ENCODE data around the gene ZFP1. TPM values are rescaled to one million over a fixed set of nuclear protein-coding genes. Genes with fewer than 3 reads are reported as not detected.
A peak's percentile ranks its signal among the peaks of the same experiment; 100 is the strongest.

ZFP1 gene
- total RNA-seq, 2 donors from 2014 or later: 10.4 to 13.3 TPM

GRCh38 chr16:75130150-75130771, 18.1 kb upstream of the ZFP1 start:
- no peak overlapping the region for H3K4me3 Mint-ChIP-seq
- H3K9me3 Mint-ChIP-seq: peaks cover 24% of the 10 kb centered on the region
- no peak overlapping the region for H3K27ac Mint-ChIP-seq
- peaks cover 23% of the 10 kb centered on the region for H3K9me3 ChIP-seq (ENCODE audit: control insufficient read depth, low read length)
- H3K9ac ChIP-seq (ENCODE audit: extremely low read depth, low read length, poor library complexity, severe bottlenecking): no peak overlapping the region
- WGBS, 2 experiments (ENCODE audit: insufficient coverage in 1 of 2, insufficient read length in 1 of 2): 88% methylated on average over 7 to 8 of the region's 9 CpGs
- DNase-seq: peak; percentile 65
- H3K27me3 Mint-ChIP-seq (ENCODE audit: insufficient read depth): no peaks in the 10 kb centered on the region
- no peaks in the 10 kb centered on the region for H3K36me3 ChIP-seq (ENCODE audit: control insufficient read depth, insufficient read depth, low read length)
- peaks cover 4% of the 10 kb centered on the region for H3K36me3 Mint-ChIP-seq (ENCODE audit: low read depth)
- H3K4me3 ChIP-seq (ENCODE audit: low read length): no peak overlapping the region
- no peak overlapping the region for H3K27ac ChIP-seq (ENCODE audit: low read depth, low read length)
- H3K4me1 ChIP-seq (ENCODE audit: control insufficient read depth, insufficient read depth, low read length): no peaks in the 10 kb centered on the region
- no peaks in the 10 kb centered on the region for H3K27me3 ChIP-seq (ENCODE audit: control insufficient read depth, insufficient read depth, low read length, poor library complexity, severe bottlenecking)
- no peaks in the 10 kb centered on the region for H3K4me1 Mint-ChIP-seq
- TF ChIP-seq CTCF (conservative IDR thresholded peaks at IDR 0.05): peak; percentile 41

GRCh38 chr16:75131081-75131480, 17.2 kb upstream of the ZFP1 start:
- DNase-seq: peak; percentile 70
- H3K4me1 Mint-ChIP-seq: no peaks in the 10 kb centered on the region
- Histone ChIP-seq H3K27me3 (ENCODE audit: control insufficient read depth, insufficient read depth, low read length, poor library complexity, severe bottlenecking) (no peaks in the 10 kb centered on the region), H3K9ac (ENCODE audit: extremely low read depth, low read length, poor library complexity, severe bottlenecking) (no peak overlapping the region), H3K36me3 (ENCODE audit: control insufficient read depth, insufficient read depth, low read length) (no peaks in the 10 kb centered on the region), H3K9me3 (ENCODE audit: control insufficient read depth, low read length) (peaks cover 23% of the 10 kb centered on the region), H3K27ac (ENCODE audit: low read depth, low read length) (no peak overlapping the region), H3K4me3 (ENCODE audit: low read length) (no peak overlapping the region), H3K4me1 (ENCODE audit: control insufficient read depth, insufficient read depth, low read length) (no peaks in the 10 kb centered on the region)
- 68 to 78% methylated on average over 6 of the region's 7 CpGs for WGBS, 2 experiments (ENCODE audit: insufficient coverage in 1 of 2, insufficient read length in 1 of 2)
- H3K4me3 Mint-ChIP-seq: no peak overlapping the region
- peaks cover 4% of the 10 kb centered on the region for H3K36me3 Mint-ChIP-seq (ENCODE audit: low read depth)
- no peak for TF ChIP-seq CTCF (conservative IDR thresholded peaks at IDR 0.05)
- no peaks in the 10 kb centered on the region for H3K27me3 Mint-ChIP-seq (ENCODE audit: insufficient read depth)
- H3K27ac Mint-ChIP-seq: no peak overlapping the region
- peaks cover 21% of the 10 kb centered on the region for H3K9me3 Mint-ChIP-seq

GRCh38 chr16:75138233-75138632, 10.1 kb upstream of the ZFP1 start:
- H3K36me3 Mint-ChIP-seq (ENCODE audit: low read depth): no peaks in the 10 kb centered on the region
- H3K9me3 Mint-ChIP-seq: peaks cover 5% of the 10 kb centered on the region
- Histone ChIP-seq H3K27me3 (ENCODE audit: control insufficient read depth, insufficient read depth, low read length, poor library complexity, severe bottlenecking) (no peaks in the 10 kb centered on the region), H3K27ac (ENCODE audit: low read depth, low read length) (no peak overlapping the region), H3K4me1 (ENCODE audit: control insufficient read depth, insufficient read depth, low read length) (peaks cover 4% of the 10 kb centered on the region), H3K9ac (ENCODE audit: extremely low read depth, low read length, poor library complexity, severe bottlenecking) (no peak overlapping the region), H3K9me3 (ENCODE audit: control insufficient read depth, low read length) (no peaks in the 10 kb centered on the region), H3K4me3 (ENCODE audit: low read length) (no peak overlapping the region), H3K36me3 (ENCODE audit: control insufficient read depth, insufficient read depth, low read length) (no peaks in the 10 kb centered on the region)
- no peak for DNase-seq
- H3K27me3 Mint-ChIP-seq (ENCODE audit: insufficient read depth): no peaks in the 10 kb centered on the region
- no peak for TF ChIP-seq CTCF (conservative IDR thresholded peaks at IDR 0.05)
- H3K4me1 Mint-ChIP-seq: no peaks in the 10 kb centered on the region
- H3K27ac Mint-ChIP-seq: no peak overlapping the region
- 90 to 91% methylated on average over 7 to 8 of the region's 8 CpGs for WGBS, 2 experiments (ENCODE audit: insufficient coverage in 1 of 2, insufficient read length in 1 of 2)
- H3K4me3 Mint-ChIP-seq: no peak overlapping the region

All from endodermal cell (in vitro differentiated cells).